IPS-20b (cell line): ENCODE measurements around the gene ZFYVE9.
"Not testable (repeated sequence)": the region's sequence is repeated elsewhere in the genome, so short reads cannot be mapped to it uniquely, and the experiment has no call there.

Experiments used
- H3K27ac ChIP-seq: one replicate; pipeline ENCODE4 v1.5.1; 2013; ENCODE audit warnings: low read length
- H3K27me3 ChIP-seq: 2 replicates; pipeline ENCODE4 v1.6.1; 2013; ENCODE audit warnings: mild to moderate bottlenecking, low read length, inconsistent platforms; ENCODE audit not compliant: insufficient read depth
- H3K36me3 ChIP-seq: 2 replicates; pipeline ENCODE4 v1.6.1; 2013; ENCODE audit warnings: low read depth, mild to moderate bottlenecking, inconsistent platforms, low read length, moderate library complexity; ENCODE audit not compliant: insufficient read depth
- H3K4me1 ChIP-seq: 2 replicates; pipeline ENCODE4 v1.6.1; 2013; ENCODE audit warnings: mild to moderate bottlenecking, control low read depth, inconsistent platforms, low read length, moderate library complexity; ENCODE audit not compliant: insufficient read depth
- H3K4me3 ChIP-seq: 2 replicates; pipeline ENCODE4 v1.5.1; 2013; ENCODE audit warnings: mild to moderate bottlenecking, low read length, inconsistent platforms
- H3K9ac ChIP-seq: 2 replicates; pipeline ENCODE4 v1.6.1; 2013; ENCODE audit warnings: low read depth, mild to moderate bottlenecking, inconsistent platforms, low read length, moderate library complexity
- H3K9me3 ChIP-seq: 2 replicates; pipeline ENCODE4 v1.6.1; 2013; ENCODE audit warnings: mild to moderate bottlenecking, low read depth, low read length, inconsistent platforms; ENCODE audit not compliant: insufficient read depth

The ZFYVE9 gene

GRCh38 chr1:52182328-52182727 lies 40.4 kb downstream of the ZFYVE9 start:
- H3K9ac ChIP-seq, H3K4me1 ChIP-seq, H3K36me3 ChIP-seq, H3K27me3 ChIP-seq, H3K27ac ChIP-seq, H3K9me3 ChIP-seq, H3K4me3 ChIP-seq: not testable (repeated sequence)

GRCh38 chr1:52182874-52183400 lies 41.0 kb downstream of the ZFYVE9 start:
- Histone ChIP-seq H3K27ac (no peak overlapping the region), H3K9ac (no peak overlapping the region), H3K9me3 (no peaks in the 10 kb centered on the region; the same call in 1 of the 2 replicates), H3K4me3 (no peak overlapping the region), H3K27me3 (no peaks in the 10 kb centered on the region), H3K36me3 (no peaks in the 10 kb centered on the region), H3K4me1 (no peaks in the 10 kb centered on the region)

- Histone ChIP-seq H3K4me1 (no peaks in the 10 kb centered on the region), H3K9ac (no peak overlapping the region), H3K4me3 (no peak overlapping the region), H3K36me3 (no peaks in the 10 kb centered on the region), H3K27ac (no peak overlapping the region), H3K9me3 (no peaks in the 10 kb centered on the region), H3K27me3 (no peaks in the 10 kb centered on the region)
Measured at GRCh38 chr1:52186449-52186848, 44.6 kb downstream of the ZFYVE9 start.

DNA sequence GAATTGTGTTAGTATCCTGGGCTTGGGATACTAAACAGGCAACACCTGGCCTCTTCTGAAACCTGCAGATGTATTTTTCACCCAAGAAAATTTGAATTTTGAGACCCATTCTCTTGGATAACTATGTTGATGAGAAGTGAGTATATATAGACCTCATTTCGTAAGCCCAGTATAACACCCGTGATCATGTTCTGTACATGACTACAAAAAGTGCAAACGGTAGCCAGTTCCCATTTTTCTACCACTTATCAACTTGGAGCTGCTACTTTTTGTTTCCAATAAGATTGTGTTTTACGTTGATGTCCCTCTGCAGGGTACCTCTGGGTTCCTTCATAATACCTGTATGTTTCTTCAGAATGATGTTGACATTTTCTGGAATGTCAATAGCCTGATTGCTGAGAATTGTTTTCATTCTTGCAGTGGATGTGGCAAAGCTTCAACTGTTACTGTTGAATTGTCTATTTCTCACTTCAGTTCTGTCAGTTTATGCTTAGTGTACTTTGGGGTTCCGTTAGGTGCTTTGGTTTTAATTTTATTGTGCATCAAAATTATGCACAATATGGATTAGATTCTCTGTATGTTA lies 48.1 kb downstream of the ZFYVE9 start:
- no peak overlapping the region for H3K9ac ChIP-seq
- no peaks in the 10 kb centered on the region for H3K4me1 ChIP-seq
- no peaks in the 10 kb centered on the region for H3K36me3 ChIP-seq
- H3K4me3 ChIP-seq = no peak overlapping the region
- no peak overlapping the region for H3K27ac ChIP-seq
- H3K27me3 ChIP-seq = no peaks in the 10 kb centered on the region
- no peaks in the 10 kb centered on the region for H3K9me3 ChIP-seq

- Histone ChIP-seq H3K9ac (no peak overlapping the region), H3K36me3 (no peaks in the 10 kb centered on the region), H3K9me3 (no peaks in the 10 kb centered on the region), H3K27me3 (no peaks in the 10 kb centered on the region), H3K4me3 (no peak overlapping the region), H3K27ac (no peak overlapping the region), H3K4me1 (no peaks in the 10 kb centered on the region)
Measured at GRCh38 chr1:52190500-52191252, 48.8 kb downstream of the ZFYVE9 start.

DNA sequence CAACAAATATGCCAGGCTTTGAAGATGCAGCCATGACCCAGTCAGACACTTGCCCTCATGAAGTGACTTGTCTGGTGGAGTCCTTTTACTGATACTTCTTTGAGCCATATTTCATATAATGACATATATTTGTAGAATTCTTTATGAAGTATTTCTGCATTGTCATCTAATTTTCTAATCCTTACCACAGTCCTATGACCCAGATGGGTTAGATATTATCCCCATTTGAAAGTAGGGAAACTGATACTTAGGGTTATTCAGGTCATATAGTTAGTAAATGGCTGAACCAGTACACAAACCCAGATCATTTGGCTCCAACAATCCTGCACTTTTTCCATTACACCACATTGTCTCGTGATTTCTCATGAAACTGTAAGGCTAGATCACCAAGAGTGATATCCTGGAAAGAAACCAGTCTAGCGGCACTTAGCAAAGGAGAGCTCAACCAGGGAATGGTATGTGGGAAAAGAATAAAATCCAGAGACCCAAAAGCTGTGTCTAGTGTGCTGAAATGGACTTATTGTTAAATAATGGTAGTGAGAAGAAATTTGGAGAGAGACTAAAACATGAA lies 49.6 kb downstream of the ZFYVE9 start:
- no peak overlapping the region for H3K4me3 ChIP-seq
- no peak overlapping the region for H3K27ac ChIP-seq
- no peak overlapping the region for H3K9ac ChIP-seq
- H3K27me3 ChIP-seq = no peaks in the 10 kb centered on the region
- no peaks in the 10 kb centered on the region for H3K4me1 ChIP-seq
- no peaks in the 10 kb centered on the region for H3K9me3 ChIP-seq
- H3K36me3 ChIP-seq = no peaks in the 10 kb centered on the region

- Histone ChIP-seq H3K9ac (no peak overlapping the region), H3K27me3 (no peaks in the 10 kb centered on the region), H3K4me1 (no peaks in the 10 kb centered on the region), H3K4me3 (no peak overlapping the region), H3K36me3 (no peaks in the 10 kb centered on the region), H3K27ac (no peak overlapping the region), H3K9me3 (no peaks in the 10 kb centered on the region)
Measured at GRCh38 chr1:52192024-52192423, 50.1 kb downstream of the ZFYVE9 start.

DNA sequence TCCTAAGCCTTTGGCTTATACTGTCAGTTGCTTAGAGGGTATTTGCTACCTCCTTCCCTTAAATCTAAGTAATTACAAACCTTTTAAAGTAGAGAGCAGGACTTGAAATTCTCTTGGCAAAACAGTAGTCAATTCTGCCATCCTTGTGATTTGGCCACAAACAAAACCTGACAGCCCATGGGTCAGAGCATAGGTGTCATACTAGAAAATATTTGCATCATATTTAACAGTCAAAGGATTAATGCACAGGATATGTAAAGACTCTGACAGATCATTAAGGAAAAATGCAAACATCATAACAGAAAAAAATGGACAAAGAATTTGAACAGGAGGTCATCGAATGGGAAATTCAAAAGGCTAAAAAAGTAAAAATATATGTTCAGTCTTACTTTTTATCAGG lies 50.5 kb downstream of the ZFYVE9 start:
- Histone ChIP-seq H3K9ac (no peak overlapping the region), H3K4me1 (no peaks in the 10 kb centered on the region), H3K36me3 (no peaks in the 10 kb centered on the region), H3K27ac (no peak overlapping the region), H3K27me3 (no peaks in the 10 kb centered on the region), H3K4me3 (no peak overlapping the region), H3K9me3 (no peaks in the 10 kb centered on the region)

GRCh38 chr1:52193985-52194384 lies 52.1 kb downstream of the ZFYVE9 start:
- Histone ChIP-seq H3K9me3 (no peaks in the 10 kb centered on the region), H3K4me3 (no peak overlapping the region), H3K27me3 (no peaks in the 10 kb centered on the region), H3K4me1 (no peaks in the 10 kb centered on the region), H3K36me3 (no peaks in the 10 kb centered on the region), H3K27ac (no peak overlapping the region), H3K9ac (no peak overlapping the region)

DNA sequence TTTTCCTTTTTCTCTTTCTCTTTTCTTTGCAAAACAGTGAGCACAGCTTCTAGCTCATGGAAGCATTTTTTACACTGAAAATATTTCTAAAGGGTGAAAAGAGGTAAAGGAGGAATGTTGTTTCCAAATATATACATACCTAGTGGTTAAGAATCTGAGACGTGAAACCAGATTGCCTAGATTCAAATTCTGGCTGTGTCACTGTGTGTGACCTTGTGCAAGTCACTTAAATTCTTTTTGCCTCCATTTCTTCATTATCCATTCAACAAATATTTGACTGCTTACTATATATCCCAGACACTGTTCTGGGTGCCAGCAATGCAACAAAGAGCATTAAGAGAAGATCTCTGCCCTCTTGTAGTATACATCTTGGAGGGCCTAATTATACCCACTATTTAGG lies 53.3 kb downstream of the ZFYVE9 start:
- H3K9me3 ChIP-seq = no peaks in the 10 kb centered on the region; the same call in 1 of the 2 replicates
- no peaks in the 10 kb centered on the region for H3K4me1 ChIP-seq
- no peak overlapping the region for H3K4me3 ChIP-seq
- no peaks in the 10 kb centered on the region for H3K36me3 ChIP-seq
- no peaks in the 10 kb centered on the region for H3K27me3 ChIP-seq
- no peak overlapping the region for H3K27ac ChIP-seq
- H3K9ac ChIP-seq = no peak overlapping the region

- Histone ChIP-seq H3K4me1 (no peaks in the 10 kb centered on the region), H3K9ac (no peak overlapping the region), H3K4me3 (no peak overlapping the region), H3K27ac (no peak overlapping the region), H3K27me3 (no peaks in the 10 kb centered on the region), H3K36me3 (no peaks in the 10 kb centered on the region), H3K9me3 (no peaks in the 10 kb centered on the region; the same call in 1 of the 2 replicates)
Measured at GRCh38 chr1:52203935-52204625, 62.2 kb downstream of the ZFYVE9 start.
